ENCODE measurements around the gene GOLGA2. TPM values are rescaled to one million over a fixed set of nuclear protein-coding genes. Genes with fewer than 3 reads are reported as not detected.
A peak's percentile ranks its signal among the peaks of the same experiment; 100 is the strongest.

GOLGA2 gene
- total and polyA plus RNA-seq, 2 of the 13 experiments (the other 11 are each of a cell fraction or from before 2014, with no cell fraction given) = 45.3 to 45.8 TPM

DNA sequence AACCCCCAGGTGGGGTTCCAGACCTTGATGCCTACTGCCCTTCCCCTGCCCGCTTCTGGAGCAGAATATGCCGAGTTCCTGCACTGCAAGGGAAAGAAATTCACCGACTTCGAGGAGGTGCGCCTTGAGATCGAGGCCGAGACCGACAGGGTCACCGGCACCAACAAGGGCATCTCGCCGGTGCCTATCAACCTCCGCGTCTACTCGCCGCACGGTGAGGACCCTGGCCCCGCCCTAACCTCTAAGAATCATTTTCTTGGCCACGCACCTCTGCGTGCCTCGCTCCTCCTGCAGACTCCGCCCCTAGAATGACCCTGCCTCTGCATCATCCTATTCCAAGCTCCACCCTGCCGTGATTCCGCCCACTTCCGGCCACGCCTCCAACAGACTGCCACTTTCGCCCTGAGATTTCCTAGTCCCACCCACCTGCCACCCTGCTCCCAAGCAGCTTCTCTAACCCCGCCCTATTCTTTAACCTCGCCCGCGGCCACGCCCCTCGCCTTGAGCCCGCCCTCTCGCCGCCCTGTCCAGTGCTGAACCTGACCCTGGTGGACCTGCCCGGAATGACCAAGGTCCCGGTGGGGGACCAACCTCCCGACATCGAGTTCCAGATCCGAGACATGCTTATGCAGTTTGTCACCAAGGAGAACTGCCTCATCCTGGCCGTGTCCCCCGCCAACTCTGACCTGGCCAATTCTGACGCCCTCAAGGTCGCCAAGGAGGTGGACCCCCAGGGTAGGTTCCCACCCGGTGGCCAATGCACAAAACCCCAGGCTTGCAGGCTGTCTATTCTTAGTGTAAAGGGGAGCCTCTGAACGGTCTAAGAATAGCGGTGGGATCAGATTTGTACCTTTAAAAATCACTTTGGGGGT lies 57.1 kb downstream of the GOLGA2 start (continued):
- TF ChIP-seq, protein P1, sequence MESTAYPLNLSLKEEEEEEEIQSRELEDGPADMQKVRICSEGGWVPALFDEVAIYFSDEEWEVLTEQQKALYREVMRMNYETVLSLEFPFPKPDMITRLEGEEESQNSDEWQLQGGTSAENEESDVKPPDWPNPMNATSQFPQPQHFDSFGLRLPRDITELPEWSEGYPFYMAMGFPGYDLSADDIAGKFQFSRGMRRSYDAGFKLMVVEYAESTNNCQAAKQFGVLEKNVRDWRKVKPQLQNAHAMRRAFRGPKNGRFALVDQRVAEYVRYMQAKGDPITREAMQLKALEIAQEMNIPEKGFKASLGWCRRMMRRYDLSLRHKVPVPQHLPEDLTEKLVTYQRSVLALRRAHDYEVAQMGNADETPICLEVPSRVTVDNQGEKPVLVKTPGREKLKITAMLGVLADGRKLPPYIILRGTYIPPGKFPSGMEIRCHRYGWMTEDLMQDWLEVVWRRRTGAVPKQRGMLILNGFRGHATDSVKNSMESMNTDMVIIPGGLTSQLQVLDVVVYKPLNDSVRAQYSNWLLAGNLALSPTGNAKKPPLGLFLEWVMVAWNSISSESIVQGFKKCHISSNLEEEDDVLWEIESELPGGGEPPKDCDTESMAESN (CRISPR knock-in tag; conservative IDR thresholded peaks at IDR 0.05) = 0 out of 2 replicates have a peak, but pooled peaks have one; percentile 28
- no peak for TF ChIP-seq ZNF782 (CRISPR knock-in tag; IDR thresholded peaks at IDR 0.05; ENCODE audit: borderline replicate concordance)
- no peak for TF ChIP-seq ZNF3 (CRISPR knock-in tag; IDR thresholded peaks at IDR 0.05)
- peak; percentile 33; the same call in 1 of the 2 replicates for TF ChIP-seq GABPA (IDR thresholded peaks at IDR 0.05; ENCODE audit: low read depth, low read length)
- TF ChIP-seq GABPA (CRISPR knock-in tag; IDR thresholded peaks at IDR 0.05; ENCODE audit: low read depth) = peak; percentile 87
- no peak for TF ChIP-seq CAMTA2 (CRISPR knock-in tag; IDR thresholded peaks at IDR 0.05; ENCODE audit: borderline replicate concordance)
- TF ChIP-seq JUN (CRISPR knock-in tag; IDR thresholded peaks at IDR 0.05) = no peak
- TF ChIP-seq GTF3A (CRISPR knock-in tag; conservative IDR thresholded peaks at IDR 0.05) = no peak
- no peak for TF ChIP-seq ZNF672 (CRISPR knock-in tag; IDR thresholded peaks at IDR 0.05)
- no peak for TF ChIP-seq ZNF225 (CRISPR knock-in tag; IDR thresholded peaks at IDR 0.05)
- TF ChIP-seq ZNF124 (CRISPR knock-in tag; IDR thresholded peaks at IDR 0.05) = no peak
- no peak for TF ChIP-seq NONO (IDR thresholded peaks at IDR 0.05)
- no peak for TF ChIP-seq NONO (CRISPR knock-in tag; conservative IDR thresholded peaks at IDR 0.05)
- TF ChIP-seq TCF7L2 (IDR thresholded peaks at IDR 0.05; ENCODE audit: low read depth, low read length) = no peak
- no peak for TF ChIP-seq HNF4G (IDR thresholded peaks at IDR 0.05; ENCODE audit: borderline replicate concordance, low read depth, low read length)
- TF ChIP-seq HNF4G (CRISPR knock-in tag; IDR thresholded peaks at IDR 0.05; ENCODE audit: borderline replicate concordance, low read depth) = no peak
- TF ChIP-seq NFIB (CRISPR knock-in tag; IDR thresholded peaks at IDR 0.05; ENCODE audit: borderline replicate concordance) = no peak
- no peak for TF ChIP-seq ZNF652 (CRISPR knock-in tag; IDR thresholded peaks at IDR 0.05; ENCODE audit: borderline replicate concordance, low read depth)
- no peak for TF ChIP-seq ZBTB44 (CRISPR knock-in tag; IDR thresholded peaks at IDR 0.05)
- no peak for TF ChIP-seq ZNF30 (CRISPR knock-in tag; IDR thresholded peaks at IDR 0.05)
- no peak for TF ChIP-seq ZBTB42 (CRISPR knock-in tag; IDR thresholded peaks at IDR 0.05)
- TF ChIP-seq SYNCRIP (IDR thresholded peaks at IDR 0.05; ENCODE audit: insufficient read depth, low read depth, low read length) = no peak
- no peak for TF ChIP-seq ZNF580 (CRISPR knock-in tag; IDR thresholded peaks at IDR 0.05; ENCODE audit: borderline replicate concordance, low read depth)
- TF ChIP-seq SATB2 (CRISPR knock-in tag; IDR thresholded peaks at IDR 0.05) = no peak
- TF ChIP-seq NCOA1 (CRISPR knock-in tag; IDR thresholded peaks at IDR 0.05) = no peak
- TF ChIP-seq ZNF670 (CRISPR knock-in tag; IDR thresholded peaks at IDR 0.05; ENCODE audit: borderline replicate concordance) = no peak
- TF ChIP-seq TGIF2 (CRISPR knock-in tag; IDR thresholded peaks at IDR 0.05) = no peak
- TF ChIP-seq HNRNPK (IDR thresholded peaks at IDR 0.05; ENCODE audit: low read depth, low read length, poor library complexity, severe bottlenecking) = no peak
- no peak for TF ChIP-seq MTF1 (CRISPR knock-in tag; IDR thresholded peaks at IDR 0.05)
- TF ChIP-seq NFIC (IDR thresholded peaks at IDR 0.05; ENCODE audit: low read length) = no peak

Data from HepG2 (cell line).